Coronary artery (tissue), 2 donors: Measurements from ENCODE around the gene SLC25A29.

ENCODE experiments used
- DNase-seq: peaks from one replicate; pipeline ENCODE4 v3.0.0-alpha.2; 2017; ENCODE audit warnings: low spot score
- H3K27ac ChIP-seq, 2 donors: fragments of 200-600 bp; sonication (generic); one replicate each; pipeline ENCODE4 v1.5.1; 2016 to 2019
- H3K4me3 ChIP-seq: fragments of 200-600 bp; sonication (generic); 2 replicates; pipeline ENCODE4 v1.5.1; 2016; ENCODE audit warnings: mild to moderate bottlenecking, moderate library complexity
- CTCF ChIP-seq: fragments of 200-600 bp; sonication (generic); IDR thresholded peaks from one replicate; pipeline ENCODE4 v1.5.1; 2019; ENCODE audit warnings: antibody characterized with exemption

Gene SLC25A29

GRCh38 chr14:100282083-100282350 lies 24.2 kb downstream of the SLC25A29 start:
- Histone ChIP-seq H3K27ac (no peak overlapping the region), H3K4me3 (no peak overlapping the region)
- no peak for TF ChIP-seq CTCF
- DNase-seq: no peak

- H3K27ac ChIP-seq: no peak overlapping the region
- DNase-seq: no peak
- no peak overlapping the region for H3K4me3 ChIP-seq
- no peak for TF ChIP-seq CTCF
Measured at GRCh38 chr14:100281286-100282082, 24.8 kb downstream of the SLC25A29 start.

- H3K4me3 ChIP-seq: no peak overlapping the region
- TF ChIP-seq CTCF: no peak
- DNase-seq: no peak
- no peak overlapping the region for H3K27ac ChIP-seq
Measured at GRCh38 chr14:100279563-100279962, 26.7 kb downstream of the SLC25A29 start.

- Histone ChIP-seq H3K27ac (no peak overlapping the region), H3K4me3 (no peak overlapping the region)
- TF ChIP-seq CTCF: no peak
- no peak for DNase-seq
Measured at GRCh38 chr14:100279133-100279532, 27.1 kb downstream of the SLC25A29 start.

- Histone ChIP-seq H3K4me3 (no peak overlapping the region), H3K27ac (no peak overlapping the region)
- no peak for DNase-seq
- TF ChIP-seq CTCF: no peak
Measured at GRCh38 chr14:100278702-100279101, 27.5 kb downstream of the SLC25A29 start.

- H3K27ac ChIP-seq: no peak overlapping the region
Measured at GRCh38 chr14:100275214-100275613, 31.0 kb downstream of the SLC25A29 start.

More at GRCh38 chr14:100275214-100275613, 31.0 kb downstream of the SLC25A29 start:
- no peak for DNase-seq
- H3K4me3 ChIP-seq: no peak overlapping the region
- TF ChIP-seq CTCF: no peak
